Choroid plexus epithelial cell (primary cell): ENCODE results near the gene SYT2.
"Not testable (repeated sequence)": the region's sequence is repeated elsewhere in the genome, so short reads cannot be mapped to it uniquely, and the experiment has no call there.

ENCODE experiments used
- DNase-seq: peaks from one replicate; pipeline ENCODE4 v3.0.0-alpha.2; 2010; ENCODE audit warnings: low read depth
- H3K4me3 ChIP-seq: 2 replicates; pipeline ENCODE4 v1.5.1; 2011; ENCODE audit warnings: low read depth, mild to moderate bottlenecking, control low read depth, low read length, moderate library complexity
- CTCF ChIP-seq: conservative IDR thresholded peaks from 2 replicates; pipeline ENCODE4 v1.5.1; 2011; ENCODE audit warnings: low read depth, mild to moderate bottlenecking, control low read depth, inconsistent platforms, low read length, moderate library complexity

The SYT2 gene

GRCh38 chr1:202561726-202562443, 148.4 kb downstream of the SYT2 start:
- peak; percentile 10 for DNase-seq
- TF ChIP-seq CTCF, result peak; percentile 27
- H3K4me3 ChIP-seq, result no peak overlapping the region

GRCh38 chr1:202561240-202561639, 149.0 kb downstream of the SYT2 start:
- no peak overlapping the region for H3K4me3 ChIP-seq
- DNase-seq, result no peak
- TF ChIP-seq CTCF, result no peak

GRCh38 chr1:202557662-202558061, 152.6 kb downstream of the SYT2 start:
- DNase-seq, H3K4me3 ChIP-seq: not testable (repeated sequence)

- not testable (repeated sequence) for DNase-seq
Measured at GRCh38 chr1:202556037-202556436, 154.2 kb downstream of the SYT2 start.

GRCh38 chr1:202554619-202555018, 155.6 kb downstream of the SYT2 start:
- not testable (repeated sequence) for DNase-seq, H3K4me3 ChIP-seq

More at GRCh38 chr1:202556037-202556436, 154.2 kb downstream of the SYT2 start:
- H3K4me3 ChIP-seq, result not testable (repeated sequence)

GRCh38 chr1:202553560-202554038, 156.7 kb downstream of the SYT2 start:
- TF ChIP-seq CTCF, result no peak
- DNase-seq, result peak; percentile 91
- no peak overlapping the region for H3K4me3 ChIP-seq

GRCh38 chr1:202553078-202553477, 157.2 kb downstream of the SYT2 start:
- not testable (repeated sequence) for DNase-seq, H3K4me3 ChIP-seq

- not testable (repeated sequence) for H3K4me3 ChIP-seq
Measured at GRCh38 chr1:202552615-202553014, 157.6 kb downstream of the SYT2 start.

GRCh38 chr1:202551683-202552082, 158.6 kb downstream of the SYT2 start:
- H3K4me3 ChIP-seq, result no peak overlapping the region
- TF ChIP-seq CTCF, result no peak
- DNase-seq, result peak; percentile 62

More at GRCh38 chr1:202552615-202553014, 157.6 kb downstream of the SYT2 start:
- not testable (repeated sequence) for DNase-seq

GRCh38 chr1:202550088-202550487, 160.2 kb downstream of the SYT2 start:
- H3K4me3 ChIP-seq, DNase-seq: not testable (repeated sequence)
